NCI-H446 treated with DMSO at 0.1 percent for 48 hours (cell line): ENCODE results near the gene SLC1A7.
A peak's percentile ranks its signal among the peaks of the same experiment; 100 is the strongest.
"Not testable (repeated sequence)": the region's sequence is repeated elsewhere in the genome, so short reads cannot be mapped to it uniquely, and the experiment has no call there.

ENCODE experiments used
- DNase-seq: peaks from one replicate; lab custom pipeline; 2025; lab: John Stamatoyannopoulos, UW

SLC1A7 gene

GRCh38 chr1:53142226-53142853 is at the start of gene SLC1A7:
Gene SLC1A7 (minus strand): TSS chr1:53142638. CDS start chr1:53142449, 189 bp downstream.
- no peak for DNase-seq

- DNase-seq: no peak
These were observed 47.8 kb upstream of the SLC1A7 start for GRCh38 chr1:53190210-53190611.

DNA sequence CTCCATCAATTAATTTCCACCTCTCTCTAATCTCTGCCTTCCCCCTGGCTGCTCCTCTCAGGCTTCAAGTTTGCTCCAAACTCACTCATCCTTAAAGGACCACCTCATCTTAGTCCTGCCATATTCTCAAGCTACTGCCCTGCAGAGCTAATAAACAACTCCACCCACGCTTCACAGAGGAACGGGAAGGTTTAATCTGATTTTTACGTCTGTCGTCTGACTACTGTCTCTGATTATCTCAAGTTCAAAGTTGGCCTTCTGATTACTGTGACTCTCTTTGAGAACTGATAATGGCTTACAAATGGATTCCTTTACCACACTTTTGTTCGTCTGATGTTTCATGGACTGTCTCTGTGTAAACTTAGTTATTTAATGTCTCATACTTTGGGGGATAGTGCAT is 46.6 kb upstream of the SLC1A7 start:
- no peak for DNase-seq

DNA sequence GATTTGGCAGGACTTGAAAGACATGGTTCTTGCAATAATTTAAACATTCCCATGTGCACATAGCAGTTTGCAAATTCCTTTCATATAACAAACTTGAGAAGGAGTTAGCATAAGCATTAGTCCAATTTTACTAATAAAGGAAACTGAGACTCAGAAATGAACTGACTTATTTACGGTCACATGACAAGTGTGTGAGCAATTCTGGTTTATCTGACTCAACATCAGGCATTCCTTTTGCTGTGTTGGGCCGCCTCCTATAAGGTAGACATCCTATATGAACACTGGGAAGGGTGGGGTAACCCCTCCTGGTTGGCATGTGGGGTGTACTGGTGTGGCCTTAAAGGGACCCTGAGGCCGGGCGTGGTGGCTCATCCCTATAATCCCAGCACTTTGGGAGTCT is 45.7 kb upstream of the SLC1A7 start:
- no peak for DNase-seq

DNA sequence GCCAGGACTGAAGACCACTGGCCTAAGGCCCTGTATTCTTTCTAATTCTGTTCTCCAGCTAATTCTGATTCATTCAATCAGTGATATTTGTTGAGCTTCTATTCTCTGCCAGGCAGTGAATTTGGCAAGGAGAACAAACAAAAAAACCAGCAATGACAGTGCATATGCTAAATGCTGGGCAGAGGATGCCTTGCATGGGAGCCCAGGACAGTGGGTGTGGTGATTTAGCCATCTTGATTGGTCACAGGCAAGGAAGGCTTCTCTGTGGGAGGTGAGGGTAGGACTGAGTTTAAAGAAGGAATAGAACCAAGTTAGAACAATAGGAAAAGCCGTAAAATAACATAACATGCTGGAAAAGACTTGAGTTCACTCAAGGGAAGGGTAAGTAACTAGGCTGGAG is 45.0 kb upstream of the SLC1A7 start:
- no peak for DNase-seq

GRCh38 chr1:53186533-53186932 is 44.1 kb upstream of the SLC1A7 start:
- no peak for DNase-seq

DNA sequence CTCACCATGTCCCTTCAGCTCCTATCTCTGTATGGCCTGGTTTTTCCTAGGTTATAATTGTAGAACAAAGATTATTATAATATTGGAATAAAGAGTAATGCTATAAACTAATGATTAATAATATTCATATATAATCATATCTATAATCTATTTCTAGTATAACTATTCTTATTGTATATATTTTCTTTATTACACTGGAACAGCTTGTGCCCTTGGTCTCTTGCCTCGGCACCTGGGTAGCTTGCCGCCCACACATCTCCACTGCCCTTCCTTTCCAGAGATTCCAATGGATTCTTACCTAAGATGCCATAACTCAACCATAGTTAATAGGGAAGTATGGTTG is 43.5 kb upstream of the SLC1A7 start:
- not testable (repeated sequence) for DNase-seq

DNA sequence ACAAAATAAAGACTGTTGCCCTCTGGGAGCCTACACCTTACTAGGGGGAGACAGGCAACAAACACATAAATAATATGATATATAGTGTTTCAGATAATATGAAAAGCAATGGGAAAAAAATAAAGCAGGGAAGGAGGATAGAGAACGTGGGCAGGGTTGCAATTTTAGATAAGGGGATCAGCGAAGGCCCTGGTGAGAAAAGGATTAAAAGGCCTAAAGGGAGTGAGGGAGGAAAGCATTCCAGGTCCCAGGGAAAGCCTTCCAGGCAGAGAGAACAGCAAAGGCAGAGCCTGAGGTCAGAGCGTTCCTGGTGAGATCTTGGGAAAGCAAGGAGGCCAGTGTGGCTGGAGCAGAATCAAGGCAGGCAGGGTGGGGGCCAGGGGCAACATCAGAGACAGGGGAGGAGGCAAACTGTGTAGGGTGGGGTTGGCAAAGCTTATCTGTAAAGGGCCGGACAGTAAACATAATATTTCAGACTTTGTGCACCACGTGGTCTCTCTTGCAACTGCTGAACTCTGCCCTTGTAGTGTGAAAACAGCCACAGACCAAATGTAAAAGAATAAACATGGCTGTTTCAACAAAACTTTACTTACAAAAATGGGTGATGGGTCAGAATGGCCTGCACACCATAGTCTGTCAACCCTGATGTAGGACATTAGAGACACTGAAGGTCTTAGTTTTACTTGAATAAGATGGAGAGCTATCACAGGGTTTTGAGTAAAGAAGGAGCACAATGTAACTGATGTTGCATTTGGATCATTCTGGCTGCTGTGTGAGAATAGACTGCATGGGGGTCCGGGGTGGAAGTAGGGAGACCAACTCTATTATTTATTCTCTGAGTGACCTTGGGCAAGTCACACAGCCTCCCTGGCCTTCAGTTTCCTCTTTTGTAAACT is 40.9 kb upstream of the SLC1A7 start:
- no peak for DNase-seq

GRCh38 chr1:53182716-53183094 is 40.3 kb upstream of the SLC1A7 start:
- no peak for DNase-seq

- DNase-seq: peak; percentile 48
These were observed 39.7 kb upstream of the SLC1A7 start for GRCh38 chr1:53182111-53182593.

DNA sequence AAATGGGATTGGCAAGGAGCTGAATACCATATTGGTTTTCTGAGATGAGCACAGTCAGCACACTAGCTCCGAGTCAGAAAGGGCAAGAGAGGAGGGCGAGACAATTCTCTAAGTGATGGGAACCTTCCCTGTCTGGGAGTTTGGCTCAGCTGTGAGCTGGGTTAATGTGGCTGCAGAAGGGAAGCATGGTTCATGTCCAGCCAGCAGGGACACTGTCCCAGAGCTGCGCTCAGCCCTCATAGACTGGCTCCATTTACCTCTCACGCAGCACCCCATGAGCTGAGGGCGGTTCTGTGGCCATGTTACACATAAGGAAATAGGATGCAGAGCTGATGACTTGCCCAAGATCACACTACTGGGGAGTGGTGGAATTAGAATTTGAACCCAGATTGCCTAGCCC is 38.5 kb upstream of the SLC1A7 start:
- DNase-seq: no peak

- DNase-seq: no peak
These were observed 37.8 kb upstream of the SLC1A7 start for GRCh38 chr1:53180226-53180625.

DNA sequence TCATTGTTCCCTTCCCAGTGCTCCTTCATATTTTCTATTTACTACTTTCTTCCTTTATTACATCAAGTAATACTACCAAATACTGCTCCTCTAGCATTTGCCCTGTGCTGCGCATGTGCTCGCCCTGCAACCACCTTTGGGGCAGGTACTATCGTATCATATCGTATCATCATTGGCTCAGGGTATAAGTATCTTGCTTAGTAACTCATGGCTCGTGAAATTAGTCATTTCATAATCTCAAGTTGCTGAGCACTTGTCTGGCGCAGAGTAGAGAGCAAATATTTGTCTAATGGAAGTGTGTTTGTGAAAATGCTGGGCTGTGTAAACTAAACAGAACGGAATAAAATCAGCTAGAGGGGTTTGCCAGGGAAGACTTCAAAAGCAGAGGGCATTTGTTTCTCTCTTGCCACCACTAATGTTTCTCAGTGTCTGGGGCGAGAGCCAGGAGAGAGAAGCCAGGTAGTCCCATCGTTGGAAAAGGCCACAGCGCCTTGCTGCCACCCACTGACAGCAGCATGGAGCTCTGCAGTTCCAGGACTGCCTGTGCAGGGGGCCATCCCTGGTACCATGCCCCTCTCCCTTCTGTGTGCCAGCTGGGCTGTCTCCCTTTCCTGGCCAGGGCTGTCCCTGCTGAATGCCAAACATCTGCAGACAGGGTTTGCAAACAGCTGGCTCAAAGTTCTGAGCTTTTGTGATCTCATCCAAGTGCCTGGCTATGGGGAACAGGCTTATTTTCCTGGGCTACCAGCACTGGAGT is 34.2 kb upstream of the SLC1A7 start:
- peak; percentile 41 for DNase-seq

GRCh38 chr1:53174971-53175913 is 32.8 kb upstream of the SLC1A7 start:
- DNase-seq: no peak

DNA sequence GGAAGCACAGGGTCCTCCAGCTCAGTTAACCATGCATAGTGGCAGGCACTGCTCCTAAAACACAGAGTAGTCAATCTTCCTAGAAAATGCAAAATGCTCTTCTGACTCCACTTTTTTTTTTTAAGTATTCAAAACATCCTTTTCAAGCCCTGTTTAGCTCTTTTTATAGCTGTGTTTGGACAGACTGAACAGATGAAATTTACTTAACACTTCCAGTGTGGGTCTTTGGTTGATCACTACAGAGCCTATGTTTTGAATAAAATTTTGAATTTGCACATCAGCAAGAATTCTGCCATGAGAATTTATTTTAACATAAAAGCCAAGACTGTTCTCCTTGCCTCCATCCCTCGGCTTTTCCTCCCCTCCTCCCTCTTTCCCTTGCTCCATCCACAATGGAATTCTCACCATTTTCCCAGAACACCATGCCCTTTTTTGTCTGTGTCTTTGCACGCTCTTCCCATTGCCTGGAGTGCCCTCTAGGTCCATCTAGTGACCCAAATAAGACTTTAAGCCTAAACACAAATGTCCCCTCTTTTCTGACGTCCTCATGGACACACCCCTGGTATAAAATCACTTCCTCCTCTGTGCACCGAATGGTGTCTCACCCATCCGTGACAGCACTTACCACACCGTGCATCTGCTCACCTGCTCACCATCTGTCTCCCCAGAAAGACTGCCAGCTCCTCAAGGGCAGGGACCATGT is 30.1 kb upstream of the SLC1A7 start:
- peak; percentile 10 for DNase-seq

- no peak for DNase-seq
These were observed 24.5 kb upstream of the SLC1A7 start for GRCh38 chr1:53166912-53167311.

DNA sequence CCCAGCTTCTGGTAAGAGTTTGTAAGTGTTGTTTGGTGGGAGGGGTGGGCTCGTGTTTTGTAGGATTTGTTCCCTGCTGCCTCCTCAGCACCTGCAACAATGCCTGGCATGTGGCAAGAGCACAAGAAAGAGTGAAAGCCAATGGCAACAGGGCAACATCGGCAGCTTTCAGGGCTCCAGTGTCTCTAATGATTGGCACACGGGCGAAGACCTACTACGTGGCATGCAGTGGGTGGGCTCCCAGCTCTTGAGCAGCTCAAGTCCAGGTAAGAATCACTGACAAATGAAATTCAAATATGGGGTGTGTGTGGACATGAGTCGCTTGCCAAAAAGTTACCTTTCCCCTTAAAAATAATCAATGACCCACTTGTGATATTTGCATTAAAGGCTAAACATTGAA is 23.9 kb upstream of the SLC1A7 start:
- DNase-seq: no peak

DNA sequence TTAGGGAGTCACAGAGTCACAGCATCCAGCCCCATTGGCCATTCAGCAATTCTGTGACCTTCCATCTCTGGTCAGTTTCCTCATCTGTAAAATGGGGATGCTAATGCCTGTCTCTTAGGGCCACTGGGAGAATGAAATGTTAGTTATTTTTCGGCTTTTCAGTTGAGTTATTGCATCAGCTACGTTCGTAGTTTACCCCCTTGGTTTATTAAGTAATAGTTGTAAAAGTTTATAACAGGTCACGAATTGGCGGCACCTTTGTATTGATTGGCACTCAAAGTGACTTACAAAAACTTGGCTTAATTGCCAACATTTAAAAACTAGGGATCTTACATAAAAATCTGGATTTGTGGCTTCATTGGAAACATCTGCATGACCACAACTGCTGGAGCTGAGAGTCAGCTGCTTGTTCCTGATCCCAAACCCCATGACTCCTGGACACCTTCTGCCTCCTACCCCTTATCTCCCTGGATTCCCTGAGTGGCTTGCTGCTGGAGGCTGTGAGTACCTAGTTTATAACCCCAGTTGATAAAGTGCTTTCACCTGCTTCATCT is 23.0 kb upstream of the SLC1A7 start:
- no peak for DNase-seq

DNA sequence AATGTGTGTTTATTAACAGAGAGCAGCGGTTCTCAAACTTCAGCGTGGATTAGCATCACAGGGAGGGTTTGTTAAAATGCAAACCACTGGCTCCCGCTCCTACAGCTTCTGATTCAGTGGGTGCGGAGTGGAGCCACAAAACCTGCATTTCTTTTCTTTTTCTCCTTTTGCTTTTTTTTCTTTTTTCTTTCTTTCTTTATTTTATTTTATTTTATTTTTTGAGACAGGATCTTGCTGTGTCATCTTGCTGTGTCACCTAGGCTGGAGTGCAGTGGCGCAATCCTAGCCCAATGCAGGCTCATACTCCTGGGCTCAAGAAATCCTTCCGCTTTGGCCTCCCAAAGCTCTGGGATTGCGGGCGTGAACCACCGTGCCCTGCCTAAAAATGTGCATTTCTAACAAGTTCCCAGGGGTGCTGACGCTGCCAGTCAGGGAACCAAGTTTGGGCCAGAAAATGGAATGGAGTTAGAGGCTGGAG is 20.9 kb upstream of the SLC1A7 start:
- DNase-seq: no peak

- DNase-seq: no peak
These were observed 20.2 kb upstream of the SLC1A7 start for GRCh38 chr1:53162621-53163020.
